GOT3 (cell line): ENCODE results near the gene SKAP1.

Experiments used
- DNase-seq: peaks from one replicate; lab custom pipeline; 2025; ENCODE audit warnings: mixed read lengths; lab: John Stamatoyannopoulos, UW

The SKAP1 gene

GRCh38 chr17:48241770-48242497 is 188.1 kb downstream of the SKAP1 start:
- no peak for DNase-seq

- DNase-seq: no peak
These were observed 188.9 kb downstream of the SKAP1 start for GRCh38 chr17:48241131-48241591.

GRCh38 chr17:48240562-48241130 is 189.4 kb downstream of the SKAP1 start:
- DNase-seq: no peak

GRCh38 chr17:48240122-48240521 is 189.9 kb downstream of the SKAP1 start:
- no peak for DNase-seq

- no peak for DNase-seq
These were observed 190.4 kb downstream of the SKAP1 start for GRCh38 chr17:48239603-48239995.

- DNase-seq: no peak
These were observed 190.9 kb downstream of the SKAP1 start for GRCh38 chr17:48238933-48239602.

- DNase-seq: no peak
These were observed 192.6 kb downstream of the SKAP1 start for GRCh38 chr17:48237456-48237855.

GRCh38 chr17:48236681-48237134 is 193.3 kb downstream of the SKAP1 start:
- DNase-seq: no peak

- DNase-seq: no peak
These were observed 195.1 kb downstream of the SKAP1 start for GRCh38 chr17:48234922-48235321.

- no peak for DNase-seq
These were observed 197.7 kb downstream of the SKAP1 start for GRCh38 chr17:48231995-48232959.

GRCh38 chr17:48229936-48230335 is 200.1 kb downstream of the SKAP1 start:
- no peak for DNase-seq

GRCh38 chr17:48228720-48229119 is 201.3 kb downstream of the SKAP1 start:
- DNase-seq: no peak

GRCh38 chr17:48225725-48226567 is 204.1 kb downstream of the SKAP1 start:
- no peak for DNase-seq

GRCh38 chr17:48223945-48224344 is 206.1 kb downstream of the SKAP1 start:
- DNase-seq: no peak

GRCh38 chr17:48219617-48220016 is 210.4 kb downstream of the SKAP1 start:
- no peak for DNase-seq

- no peak for DNase-seq
These were observed 214.4 kb downstream of the SKAP1 start for GRCh38 chr17:48215583-48216139.

GRCh38 chr17:48213797-48214196 is 216.2 kb downstream of the SKAP1 start:
- DNase-seq: no peak

GRCh38 chr17:48211787-48212186 is 218.2 kb downstream of the SKAP1 start:
- DNase-seq: no peak

GRCh38 chr17:48211011-48211410 is 219.0 kb downstream of the SKAP1 start:
- DNase-seq: no peak

GRCh38 chr17:48209973-48210372 is 220.0 kb downstream of the SKAP1 start:
- no peak for DNase-seq
